ENCODE measurements around the gene TEPSIN.

The TEPSIN gene

GRCh38 chr17:81252987-81253329, 14.1 kb upstream of the TEPSIN start:
- TF ChIP-seq SPI1 (IDR thresholded peaks at IDR 0.05; ENCODE audit: borderline replicate concordance, low read depth) (no peak), CTCF (IDR thresholded peaks at IDR 0.05; ENCODE audit: insufficient read depth, low read length) (no peak), POLR2AphosphoS5 (IDR thresholded peaks at IDR 0.05; ENCODE audit: low read depth) (no peak), REST (IDR thresholded peaks at IDR 0.05; ENCODE audit: insufficient replicate concordance, low read depth) (no peak), GABPA (IDR thresholded peaks at IDR 0.05; ENCODE audit: low read depth) (no peak)
- no peak overlapping the region for H3K27ac ChIP-seq (replicated peaks)
- DNase-seq (ENCODE audit: low read depth in 1 of 2, low spot score in 1 of 2) = no peak
- no peak overlapping the region for H3K4me3 ChIP-seq (replicated peaks; ENCODE audit: insufficient read depth, low read length)
- no peaks in the 10 kb centered on the region for H3K27me3 ChIP-seq (ENCODE audit: insufficient read depth, poor library complexity, severe bottlenecking)

- no peak overlapping the region for H3K27ac ChIP-seq (replicated peaks)
- TF ChIP-seq REST (IDR thresholded peaks at IDR 0.05; ENCODE audit: insufficient replicate concordance, low read depth) = no peak
- no peak for TF ChIP-seq SPI1 (IDR thresholded peaks at IDR 0.05; ENCODE audit: borderline replicate concordance, low read depth)
- TF ChIP-seq GABPA (IDR thresholded peaks at IDR 0.05; ENCODE audit: low read depth) = no peak
- TF ChIP-seq POLR2AphosphoS5 (IDR thresholded peaks at IDR 0.05; ENCODE audit: low read depth) = no peak
- no peak for TF ChIP-seq CTCF (IDR thresholded peaks at IDR 0.05; ENCODE audit: insufficient read depth, low read length)
- no peaks in the 10 kb centered on the region for H3K27me3 ChIP-seq (ENCODE audit: insufficient read depth, poor library complexity, severe bottlenecking)
- no peak for DNase-seq (ENCODE audit: low read depth in 1 of 2, low spot score in 1 of 2)
- no peak overlapping the region for H3K4me3 ChIP-seq (replicated peaks; ENCODE audit: insufficient read depth, low read length)
These were observed 13.6 kb upstream of the TEPSIN start for GRCh38 chr17:81252326-81252986.

- no peaks in the 10 kb centered on the region for H3K27me3 ChIP-seq (ENCODE audit: insufficient read depth, poor library complexity, severe bottlenecking)
- DNase-seq (ENCODE audit: low read depth in 1 of 2, low spot score in 1 of 2) = no peak
- no peak overlapping the region for H3K4me3 ChIP-seq (replicated peaks; ENCODE audit: insufficient read depth, low read length)
- no peak overlapping the region for H3K27ac ChIP-seq (replicated peaks)
- no peak for TF ChIP-seq REST (IDR thresholded peaks at IDR 0.05; ENCODE audit: insufficient replicate concordance, low read depth)
- no peak for TF ChIP-seq GABPA (IDR thresholded peaks at IDR 0.05; ENCODE audit: low read depth)
- no peak for TF ChIP-seq POLR2AphosphoS5 (IDR thresholded peaks at IDR 0.05; ENCODE audit: low read depth)
- TF ChIP-seq SPI1 (IDR thresholded peaks at IDR 0.05; ENCODE audit: borderline replicate concordance, low read depth) = no peak
These were observed 12.9 kb upstream of the TEPSIN start for GRCh38 chr17:81251709-81252301.
